Measurements from ENCODE around the gene USP51.
"Not testable (repeated sequence)": the region's sequence is repeated elsewhere in the genome, so short reads cannot be mapped to it uniquely, and the experiment has no call there.

USP51 gene

GRCh38 chrX:55489314-55490009 is at the start of gene USP51:
Gene USP51 (minus strand): TSS chrX:55489848. CDS start chrX:55488939, 909 bp downstream.
- no peak for DNase-seq (ENCODE audit: low read depth in 2 of 2)

GRCh38 chrX:55524487-55524886 is 34.8 kb upstream of the USP51 start:
- DNase-seq (ENCODE audit: low read depth in 2 of 2) = no peak

- no peak for DNase-seq (ENCODE audit: low read depth in 2 of 2)
Observed at GRCh38 chrX:55523356-55523755, 33.7 kb upstream of the USP51 start.

- DNase-seq (ENCODE audit: low read depth in 2 of 2) = no peak
Observed at GRCh38 chrX:55522596-55523276, 33.1 kb upstream of the USP51 start.

- DNase-seq (ENCODE audit: low read depth in 2 of 2) = no peak
Observed at GRCh38 chrX:55521687-55522086, 32.0 kb upstream of the USP51 start.

- DNase-seq (ENCODE audit: low read depth in 2 of 2) = not testable (repeated sequence)
Observed at GRCh38 chrX:55516794-55517481, 27.3 kb upstream of the USP51 start.

GRCh38 chrX:55513045-55513737 is 23.5 kb upstream of the USP51 start:
- DNase-seq (ENCODE audit: low read depth in 2 of 2) = not testable (repeated sequence)

- not testable (repeated sequence) for DNase-seq (ENCODE audit: low read depth in 2 of 2)
Observed at GRCh38 chrX:55508410-55509152, 18.9 kb upstream of the USP51 start.

- not testable (repeated sequence) for DNase-seq (ENCODE audit: low read depth in 2 of 2)
Observed at GRCh38 chrX:55507699-55508098, 18.1 kb upstream of the USP51 start.

- DNase-seq (ENCODE audit: low read depth in 2 of 2) = not testable (repeated sequence)
Observed at GRCh38 chrX:55507010-55507409, 17.4 kb upstream of the USP51 start.

GRCh38 chrX:55490974-55491373 is 1.3 kb upstream of the USP51 start:
- no peak for DNase-seq (ENCODE audit: low read depth in 2 of 2)

- DNase-seq (ENCODE audit: low read depth in 2 of 2) = no peak
Observed at GRCh38 chrX:55490121-55490520, 473 bp upstream of the USP51 start.

GRCh38 chrX:55488593-55489313 is 895 bp downstream of the USP51 start:
- peak; percentile 27 to 47 for DNase-seq (ENCODE audit: low read depth in 2 of 2)

- no peak for DNase-seq (ENCODE audit: low read depth in 2 of 2)
Observed at GRCh38 chrX:55488006-55488592, 1.5 kb downstream of the USP51 start.

- DNase-seq (ENCODE audit: low read depth in 2 of 2) = no peak
Observed at GRCh38 chrX:55487143-55487542, 2.5 kb downstream of the USP51 start.

GRCh38 chrX:55486736-55487135 is 2.9 kb downstream of the USP51 start:
- DNase-seq (ENCODE audit: low read depth in 2 of 2) = no peak

GRCh38 chrX:55484948-55485347 is 4.7 kb downstream of the USP51 start:
- DNase-seq (ENCODE audit: low read depth in 2 of 2) = no peak

GRCh38 chrX:55480390-55481062 is 9.1 kb downstream of the USP51 start:
- no peak for DNase-seq (ENCODE audit: low read depth in 2 of 2)

- DNase-seq (ENCODE audit: low read depth in 2 of 2) = not testable (repeated sequence)
Observed at GRCh38 chrX:55479956-55480355, 9.7 kb downstream of the USP51 start.

- not testable (repeated sequence) for DNase-seq (ENCODE audit: low read depth in 2 of 2)
Observed at GRCh38 chrX:55465791-55466190, 23.9 kb downstream of the USP51 start.

Measured in stimulated activated CD8-positive, alpha-beta memory T cell treated with anti-CD3 and anti-CD28 coated beads, Interleukin-7, amount 100 ng/mL, for 4 hours (primary cell).